OCI-LY7 (cell line): ENCODE results near the gene INPP5K. TPM values are rescaled to one million over a fixed set of nuclear protein-coding genes. Genes with fewer than 3 reads are reported as not detected.

Source experiments
- BruUV-seq: library from RNA; stranded (reverse); fragments of 400-500 nt; replicated peaks from 2 replicates; lab custom pipeline; 2021; lab: Mats Ljungman, UMichigan
- CTCF ChIA-PET: fragments of 300-600 bp; sonication (Branson Sonifier 250); formaldehyde crosslinking; loops from one replicate; lab custom pipeline; 2022; ENCODE audit warnings: antibody characterized with exemption; ENCODE audit not compliant: unreplicated experiment; lab: Charles Lee
- POLR2A ChIA-PET: fragments of 300-600 bp; sonication (Branson Sonifier 250); formaldehyde crosslinking; loops from one replicate; lab custom pipeline; 2022; ENCODE audit warnings: antibody characterized with exemption; lab: Charles Lee
- DNase-seq: peaks from one replicate; pipeline ENCODE4 v3.0.0-alpha.2; 2015; ENCODE audit warnings: low spot score
- H2AFZ ChIP-seq: fragments of 200-600 bp; sonication (generic), shearing (Covaris generic); 2 replicates; pipeline ENCODE4 v1.6.1; 2014; ENCODE audit warnings: mild to moderate bottlenecking, antibody characterized with exemption, low read length, moderate library complexity
- H3K27ac ChIP-seq: fragments of 200-600 bp; sonication (generic); 2 replicates; pipeline ENCODE4 v1.5.1; 2014; ENCODE audit warnings: mixed run types, low read depth, mild to moderate bottlenecking, moderate library complexity, low read length, inconsistent platforms; ENCODE audit not compliant: poor library complexity, severe bottlenecking
- H3K36me3 ChIP-seq: fragments of 200-600 bp; sonication (generic); 2 replicates; pipeline ENCODE4 v1.6.1; 2014; ENCODE audit warnings: mild to moderate bottlenecking, antibody characterized with exemption, low read length, moderate library complexity, mixed read lengths; ENCODE audit not compliant: insufficient read depth
- H3K4me1 ChIP-seq: fragments of 200-600 bp; sonication (generic); 2 replicates; pipeline ENCODE4 v1.5.1; 2014; ENCODE audit warnings: mild to moderate bottlenecking, low read length; ENCODE audit not compliant: insufficient read depth, poor library complexity, severe bottlenecking
- H3K4me2 ChIP-seq: fragments of 200-600 bp; sonication (generic); 2 replicates; pipeline ENCODE4 v1.6.1; 2014; ENCODE audit warnings: mild to moderate bottlenecking, low read length
- H3K4me3 ChIP-seq: fragments of 200-600 bp; sonication (generic); 2 replicates; pipeline ENCODE4 v1.5.1; 2014; ENCODE audit warnings: mild to moderate bottlenecking, low read depth, low read length; ENCODE audit not compliant: poor library complexity, severe bottlenecking
- H3K79me2 ChIP-seq: fragments of 200-600 bp; sonication (generic); 2 replicates; pipeline ENCODE4 v1.6.1; 2016; ENCODE audit warnings: low read depth, mild to moderate bottlenecking, low read length, moderate library complexity, mixed read lengths; ENCODE audit not compliant: insufficient read depth
- H3K9me2 ChIP-seq: fragments of 200-600 bp; sonication (generic); 2 replicates; pipeline ENCODE4 v1.6.1; 2016; ENCODE audit warnings: mild to moderate bottlenecking, low read length, mixed read lengths; ENCODE audit not compliant: insufficient read depth
- H3K9me3 ChIP-seq: fragments of 200-600 bp; sonication (generic); 2 replicates; pipeline ENCODE4 v1.6.1; 2014; ENCODE audit warnings: mild to moderate bottlenecking, mixed run types, low read length, mixed read lengths
- H4K20me1 ChIP-seq: fragments of 200-600 bp; sonication (generic); 2 replicates; pipeline ENCODE4 v1.6.1; 2014; ENCODE audit warnings: mild to moderate bottlenecking, antibody characterized with exemption, low read length, moderate library complexity, mixed read lengths; ENCODE audit not compliant: insufficient read depth
- CTCF ChIP-seq: fragments of 200-600 bp; sonication (generic); conservative IDR thresholded peaks from 2 replicates; pipeline ENCODE4 v1.5.1; 2014; ENCODE audit warnings: mild to moderate bottlenecking, antibody characterized with exemption, low read length, moderate library complexity, mixed read lengths
- EZH2phosphoT487 ChIP-seq: fragments of 200-600 bp; sonication (generic); IDR thresholded peaks from 2 replicates; pipeline ENCODE4 v1.6.1; 2018; ENCODE audit warnings: low read depth, borderline replicate concordance, mild to moderate bottlenecking, mixed run types, antibody characterized with exemption, low read length, moderate library complexity, mixed read lengths
- intact Hi-C: fragments of 100-400 bp; cut with micrococcal nuclease; formaldehyde crosslinking; loops from one replicate; pipeline ENCODE4 v1.10.0; 2022; ENCODE audit not compliant: unreplicated experiment
- total RNA-seq, 2 experiments: library from RNA; depleted of rRNA in 1 of 2; stranded (reverse); fragments of >200 nt in 1 of 2; shearing (Covaris generic) in 1 of 2; gene quantifications; 2 replicates each; pipeline ENCODE4 v1.2.3, GENCODE V29; 2014 to 2022

The INPP5K gene
- total RNA-seq, 2 experiments from 2014 or later: 28.8 to 40.7 TPM

GRCh38 chr17:1473841-1474240 is 42.6 kb downstream of the INPP5K start:
- Histone ChIP-seq H2AFZ (no peak overlapping the region), H3K9me2 (no peaks in the 10 kb centered on the region), H3K4me3 (no peak overlapping the region), H3K4me1 (peaks cover 25% of the 10 kb centered on the region), H3K9me3 (no peaks in the 10 kb centered on the region), H3K4me2 (no peak overlapping the region; the same call in 1 of the 2 replicates), H3K27ac (no peak overlapping the region), H4K20me1 (no peaks in the 10 kb centered on the region), H3K79me2 (no peaks in the 10 kb centered on the region), H3K36me3 (peaks cover 36% of the 10 kb centered on the region)
- TF ChIP-seq EZH2phosphoT487: no peak
- no peak for TF ChIP-seq CTCF
- ChIA-PET POLR2A (no interaction called here), CTCF (no interaction called here)
- BruUV-seq: no TSS peak
- DNase-seq: no peak
- intact Hi-C loops: no loop called here

DNA sequence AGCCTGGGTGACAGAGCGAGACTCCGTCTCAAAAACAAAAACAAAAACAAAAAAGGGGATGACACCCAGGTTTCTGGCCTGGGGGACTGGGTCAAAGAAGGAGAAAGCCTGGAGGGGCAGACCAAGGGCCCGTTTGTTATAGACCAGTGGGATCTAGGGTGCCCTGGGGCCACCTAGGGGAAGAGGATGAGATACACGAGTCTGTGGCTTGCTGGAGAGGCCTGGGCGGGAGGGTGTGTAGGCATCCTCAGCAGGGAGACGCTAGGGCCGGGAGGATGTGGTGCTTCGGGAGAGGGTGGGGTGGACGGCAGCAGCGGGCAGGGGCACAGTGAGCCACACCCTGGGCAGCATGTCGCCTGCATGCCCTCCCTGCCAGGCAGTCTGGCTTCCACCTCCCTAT is 43.2 kb downstream of the INPP5K start:
- peak; percentile 58 for DNase-seq
- BruUV-seq: no TSS peak
- Histone ChIP-seq H2AFZ (no peak overlapping the region), H3K9me2 (no peaks in the 10 kb centered on the region), H3K79me2 (no peaks in the 10 kb centered on the region), H3K4me3 (no peak overlapping the region), H3K4me1 (peaks cover 25% of the 10 kb centered on the region), H3K27ac (no peak overlapping the region), H3K4me2 (no peak overlapping the region), H3K36me3 (peaks cover 36% of the 10 kb centered on the region), H4K20me1 (no peaks in the 10 kb centered on the region), H3K9me3 (no peaks in the 10 kb centered on the region)
- POLR2A ChIA-PET: interaction anchor here (0.6 kb wide), 1 partner anchor 211 kb away, joined by 3 read pairs; no protein-coding TSS in a partner anchor
- TF ChIP-seq CTCF (peak; percentile 60), EZH2phosphoT487 (no peak)
- intact Hi-C loops: no loop called here
- CTCF ChIA-PET: no interaction called here

GRCh38 chr17:1471911-1472821 is 44.2 kb downstream of the INPP5K start:
- H3K4me2 ChIP-seq: no peak overlapping the region
- intact Hi-C loops: no loop called here

More at GRCh38 chr17:1471911-1472821, 44.2 kb downstream of the INPP5K start:
- POLR2A ChIA-PET: interaction anchor here (0.6 to 0.7 kb wide), 2 partner anchors 82 to 212 kb away, joined by 3 read pairs; no protein-coding TSS in a partner anchor
- BruUV-seq: no TSS peak
- H3K36me3 ChIP-seq: peaks cover 32% of the 10 kb centered on the region
- TF ChIP-seq CTCF (no peak), EZH2phosphoT487 (no peak)
- H2AFZ ChIP-seq: no peak overlapping the region
- no peaks in the 10 kb centered on the region for H3K9me2 ChIP-seq
- CTCF ChIA-PET: interaction anchor here (0.6 kb wide), 1 partner anchor 61 kb away, joined by 4 read pairs; no protein-coding TSS in a partner anchor
- H4K20me1 ChIP-seq: no peaks in the 10 kb centered on the region
- H3K79me2 ChIP-seq: no peaks in the 10 kb centered on the region
- H3K4me3 ChIP-seq: no peak overlapping the region
- DNase-seq: no peak
- peaks cover 25% of the 10 kb centered on the region for H3K4me1 ChIP-seq
- no peak overlapping the region for H3K27ac ChIP-seq
- H3K9me3 ChIP-seq: no peaks in the 10 kb centered on the region
